Liver (tissue), 3 donors: ENCODE measurements around the gene AP3M1.

ENCODE experiments used
- CTCF ChIP-seq: fragments of 150-350 bp; IDR thresholded peaks from 2 replicates; pipeline ENCODE4 v1.5.1; 2017; ENCODE audit warnings: improper control_type of control experiment, low read depth, low read length; ENCODE audit not compliant: missing input control
- TAF1 ChIP-seq: conservative IDR thresholded peaks from 2 replicates; pipeline ENCODE4 v1.6.1; 2016; ENCODE audit warnings: antibody characterized with exemption, mild to moderate bottlenecking
- donor health status: healthy.
- donor health status: healthy.

GRCh38 chr10:74163319-74164068 lies 12.9 kb upstream of the AP3M1 start:
- no peak for TF ChIP-seq CTCF
- no peak for TF ChIP-seq TAF1
